Endothelial cell of umbilical vein (primary cell): Measurements from ENCODE around the gene S1PR5. TPM values are rescaled to one million over a fixed set of nuclear protein-coding genes. Genes with fewer than 3 reads are reported as not detected.

Experiments used
- BruUV-seq: library from RNA; stranded (reverse); fragments of 400-500 nt; replicated peaks from 2 replicates; lab custom pipeline; 2021; lab: Mats Ljungman, UMichigan
- CTCF ChIA-PET: fragments of 300-600, 350-600 bp; sonication (Branson Sonifier 250); formaldehyde crosslinking; loops from one replicate; lab custom pipeline; 2021; ENCODE audit warnings: antibody characterized with exemption, inconsistent platforms; lab: Charles Lee
- POLR2A ChIA-PET: fragments of 300-600, 350-600 bp; sonication (Branson Sonifier 250); formaldehyde crosslinking; loops from one replicate; lab custom pipeline; 2021; ENCODE audit warnings: antibody characterized with exemption, inconsistent platforms; lab: Charles Lee
- DNase-seq: peaks from one replicate; pipeline ENCODE4 v3.0.0-alpha.2; 2011; ENCODE audit warnings: low read depth, low spot score
- FAIRE-seq: peaks from 2 replicates; lab custom pipeline; 2011; peaks lifted over from hg19 to GRCh38; lab: Jason Lieb, UNC
- H2AFZ ChIP-seq: 2 replicates; pipeline ENCODE4 v1.6.0; 2012; ENCODE audit warnings: low read depth, low read length, control low read depth, inconsistent platforms
- H3K27ac ChIP-seq: 2 replicates; pipeline ENCODE4 v1.5.1; 2011; ENCODE audit warnings: low read depth, mild to moderate bottlenecking, control low read depth, low read length, moderate library complexity; ENCODE audit not compliant: insufficient read depth
- H3K27me3 ChIP-seq, 2 experiments: 2 replicates each; pipeline versions ENCODE4 v1.6.0 to v1.6.1; 2011; ENCODE audit warnings: low read length in 2 of 2, mixed read lengths in 1 of 2; ENCODE audit not compliant: control insufficient read depth in 2 of 2, insufficient read depth in 2 of 2
- H3K36me3 ChIP-seq, 2 experiments: 2 replicates in 1 of 2; 3 replicates in 1 of 2; pipeline ENCODE4 v1.5.1; 2011; ENCODE audit warnings: low read length in 2 of 2, mild to moderate bottlenecking in 1 of 2, moderate library complexity in 1 of 2; ENCODE audit not compliant: control insufficient read depth in 2 of 2, insufficient read depth in 2 of 2; ENCODE audit errors: extremely low read depth in 1 of 2
- H3K4me1 ChIP-seq: 3 replicates; pipeline ENCODE4 v1.5.1; 2011; ENCODE audit warnings: mild to moderate bottlenecking, low read length; ENCODE audit not compliant: control insufficient read depth, insufficient read depth; ENCODE audit errors: extremely low read depth
- H3K4me2 ChIP-seq: 2 replicates; pipeline ENCODE4 v1.6.1; 2011; ENCODE audit warnings: low read length, control low read depth, mixed read lengths; ENCODE audit not compliant: insufficient read depth
- H3K4me3 ChIP-seq, 3 experiments: fragments of 200-600 bp in 1 of 3; sonication (generic), shearing (Covaris generic) in 1 of 3; replicated peaks in 1 of 3; 2 replicates each; pipeline ENCODE4 v1.5.1; 2011 to 2016; ENCODE audit warnings: control low read depth in 3 of 3, low read length in 3 of 3, mild to moderate bottlenecking in 2 of 3, inconsistent platforms in 1 of 3, low read depth in 1 of 3, moderate library complexity in 1 of 3; ENCODE audit not compliant: insufficient read depth in 1 of 3
- H3K79me2 ChIP-seq: 2 replicates; pipeline ENCODE4 v1.6.0; 2012; ENCODE audit warnings: low read length, inconsistent platforms; ENCODE audit not compliant: control insufficient read depth, insufficient read depth
- H3K9ac ChIP-seq: replicated peaks from 2 replicates; pipeline ENCODE3; 2011; ENCODE audit warnings: low read length, control low read depth; ENCODE audit not compliant: insufficient read depth; ENCODE audit errors: extremely low read depth
- H3K9me1 ChIP-seq: replicated peaks from 3 replicates; pipeline ENCODE4 v1.6.0; 2011; ENCODE audit warnings: mild to moderate bottlenecking, low read length; ENCODE audit not compliant: control insufficient read depth, insufficient read depth; ENCODE audit errors: extremely low read depth
- H3K9me3 ChIP-seq: replicated peaks from 2 replicates; pipeline ENCODE4 v1.5.1; 2012; ENCODE audit warnings: low read length, inconsistent platforms; ENCODE audit not compliant: control insufficient read depth, insufficient read depth
- H4K20me1 ChIP-seq: replicated peaks from 2 replicates; pipeline ENCODE3; 2011; ENCODE audit warnings: mild to moderate bottlenecking, low read length; ENCODE audit not compliant: control insufficient read depth, insufficient read depth; ENCODE audit errors: extremely low read depth
- EZH2 ChIP-seq: IDR thresholded peaks from 2 replicates; pipeline ENCODE4 v1.6.1; 2012; ENCODE audit warnings: borderline replicate concordance, low read depth, mild to moderate bottlenecking, moderate library complexity, low read length, inconsistent platforms; ENCODE audit not compliant: severe bottlenecking
- FOS ChIP-seq: IDR thresholded peaks from 2 replicates; pipeline ENCODE4 v1.6.1; 2011; ENCODE audit warnings: mild to moderate bottlenecking, low read length, moderate library complexity, borderline replicate concordance; ENCODE audit not compliant: insufficient read depth
- GATA2 ChIP-seq: IDR thresholded peaks from 2 replicates; pipeline ENCODE4 v1.7.0; 2011; ENCODE audit warnings: low read depth, mild to moderate bottlenecking, moderate library complexity, mixed read lengths, low read length; ENCODE audit not compliant: insufficient read length, insufficient read depth
- JUN ChIP-seq: IDR thresholded peaks from 2 replicates; pipeline ENCODE4 v1.6.1; 2011; ENCODE audit warnings: borderline replicate concordance, low read depth; ENCODE audit not compliant: insufficient read length, insufficient read depth
- MYC ChIP-seq: IDR thresholded peaks from one replicate; pipeline ENCODE4 v1.6.1; 2011; ENCODE audit warnings: mild to moderate bottlenecking, low read depth, low read length
- POLR2A ChIP-seq: IDR thresholded peaks from 2 replicates; pipeline ENCODE4 v1.6.1; 2012; ENCODE audit warnings: low read depth, mild to moderate bottlenecking, control low read depth, low read length
- POLR2AphosphoS5 ChIP-seq: IDR thresholded peaks from 2 replicates; pipeline ENCODE4 v1.6.1; 2012; ENCODE audit warnings: low read depth, mild to moderate bottlenecking, control low read depth, low read length, moderate library complexity; ENCODE audit not compliant: insufficient read depth
- dilution Hi-C: fragments of 300-500 bp; cut with MboI; formaldehyde crosslinking; loops from one replicate; pipeline ENCODE4 v1.15.0; 2019; ENCODE audit warnings: low sequenced_read_pairs; ENCODE audit not compliant: extremely low pct_ligation_motif_present
- intact Hi-C: fragments of 100-400 bp; cut with micrococcal nuclease; formaldehyde crosslinking; loops from one replicate; pipeline ENCODE4 v1.10.0; 2022
- polyA plus RNA-seq, 4 experiments: library from polyadenylated mRNA; depleted of rRNA in 3 of 4; stranded (reverse) in 3 of 4; unstranded in 1 of 4; fragments of >200 nt; gene quantifications; 2 replicates each; pipeline versions ENCODE4 v1.2.1 to v1.2.3, GENCODE V29; 2011 to 2012; ENCODE audit warnings: missing spikeins in 1 of 4
- total RNA-seq: library from RNA; stranded (reverse); gene quantifications from 2 replicates; pipeline ENCODE4 v1.2.3, GENCODE V29; 2021
- TF ChIP-seq, protein P1 (sequence below): IDR thresholded peaks from 2 replicates; pipeline ENCODE4 v1.6.1; 2011; ENCODE audit not compliant: insufficient read depth, insufficient read length
- TF ChIP-seq, protein P2 (sequence below), 2 donors: IDR thresholded peaks; 1 replicate in 1 of 2; 2 replicates in 1 of 2; pipeline ENCODE4 v1.5.1; 2011; ENCODE audit warnings: low read length in 2 of 2, mild to moderate bottlenecking in 2 of 2, moderate library complexity in 2 of 2, control low read depth in 1 of 2, inconsistent platforms in 1 of 2, low read depth in 1 of 2; ENCODE audit not compliant: insufficient read depth in 1 of 2; ENCODE audit errors: extremely low read depth in 1 of 2

The S1PR5 gene
- total and polyA plus RNA-seq, 2 donors (not counting 3 experiments of a cell fraction or from before 2014, with no cell fraction given), result not detected

DNA sequence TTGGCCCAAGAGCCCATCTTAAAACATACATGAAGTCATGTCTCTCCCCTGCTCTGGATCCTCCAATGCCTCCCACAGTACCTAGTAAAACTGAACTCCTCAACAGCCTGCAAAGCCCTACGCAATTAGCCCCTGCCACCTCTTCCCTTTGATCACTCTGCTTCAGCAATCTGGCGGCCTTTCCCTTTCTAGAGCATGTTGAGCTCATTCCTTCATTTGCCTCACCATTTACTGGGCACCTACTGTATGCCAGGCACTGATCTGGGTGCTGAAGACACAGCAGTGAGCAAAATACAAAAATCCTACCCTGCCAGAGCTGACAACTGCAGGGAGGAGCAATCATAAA, 17.0 kb downstream of the S1PR5 start:
- Histone ChIP-seq H3K79me2 (peaks cover 48% of the 10 kb centered on the region), H3K4me2 (no peak overlapping the region), H3K27me3 (no peaks in the 10 kb centered on the region), H3K9ac (no peak overlapping the region), H3K9me1 (no peaks in the 10 kb centered on the region), H2AFZ (no peak overlapping the region), H4K20me1 (no peaks in the 10 kb centered on the region), H3K4me1 (peaks cover 7% of the 10 kb centered on the region), H3K36me3 (peaks cover 9 to 10% of the 10 kb centered on the region in 2 experiments), H3K4me3 (no peak overlapping the region), H3K9me3 (no peaks in the 10 kb centered on the region), H3K27ac (no peak overlapping the region)
- TF ChIP-seq, protein P1, sequence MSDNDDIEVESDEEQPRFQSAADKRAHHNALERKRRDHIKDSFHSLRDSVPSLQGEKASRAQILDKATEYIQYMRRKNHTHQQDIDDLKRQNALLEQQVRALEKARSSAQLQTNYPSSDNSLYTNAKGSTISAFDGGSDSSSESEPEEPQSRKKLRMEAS, result no peak
- no peak for TF ChIP-seq POLR2A
- TF ChIP-seq FOS, result no peak
- no peak for TF ChIP-seq EZH2
- TF ChIP-seq MYC, result no peak
- CTCF ChIA-PET, result interaction anchor here (1.4 kb wide), 1 partner anchor 16 kb away, joined by 6 read pairs; no protein-coding TSS in a partner anchor
- FAIRE-seq (no peak), DNase-seq (no peak)
- intact Hi-C loops (loop anchor here (5.0 to 10.0 kb wide), 2 partner anchors 152 to 595 kb away; partner anchors contain the start of gene ILF3), dilution Hi-C loops (no loop called here)
- no TSS peak for BruUV-seq
- POLR2A ChIA-PET, result interaction anchor here (1.2 kb wide), 1 partner anchor 17 kb away, joined by 6 read pairs; no protein-coding TSS in a partner anchor

DNA sequence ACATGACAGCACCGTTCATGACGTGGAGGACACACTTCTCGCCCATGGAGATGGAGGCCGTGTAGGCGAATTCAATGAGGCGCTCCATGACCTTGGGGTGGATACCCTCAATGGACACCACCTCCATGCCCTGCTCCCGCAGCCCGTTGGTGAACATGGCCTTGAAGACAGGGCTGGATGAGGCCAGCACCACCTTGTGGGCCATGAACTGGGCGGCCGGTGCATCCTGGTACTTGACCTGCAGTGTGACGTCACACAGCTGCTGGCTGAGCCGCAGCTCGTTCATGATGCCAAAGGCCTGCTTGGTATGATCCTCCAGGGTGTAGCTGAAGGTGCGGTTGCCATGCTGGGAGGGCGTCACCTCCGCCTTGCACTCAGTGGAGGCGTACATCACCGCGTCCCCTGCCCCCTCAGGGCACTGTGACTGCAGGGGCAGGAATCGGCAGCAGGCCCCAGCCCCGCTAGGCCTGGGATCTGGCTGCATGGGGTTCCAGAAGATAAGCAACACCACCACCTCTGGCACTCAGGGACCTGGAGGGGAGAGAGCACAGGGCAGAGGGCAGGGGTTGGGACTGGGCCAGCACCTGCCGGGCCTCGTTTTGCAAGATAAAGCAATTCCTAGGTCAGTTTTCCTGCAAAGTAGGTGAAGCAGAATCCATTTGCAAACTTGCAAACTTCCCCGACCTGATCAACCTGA, 17.5 kb downstream of the S1PR5 start:
- no peak for TF ChIP-seq MYC
- TF ChIP-seq, protein P2, sequence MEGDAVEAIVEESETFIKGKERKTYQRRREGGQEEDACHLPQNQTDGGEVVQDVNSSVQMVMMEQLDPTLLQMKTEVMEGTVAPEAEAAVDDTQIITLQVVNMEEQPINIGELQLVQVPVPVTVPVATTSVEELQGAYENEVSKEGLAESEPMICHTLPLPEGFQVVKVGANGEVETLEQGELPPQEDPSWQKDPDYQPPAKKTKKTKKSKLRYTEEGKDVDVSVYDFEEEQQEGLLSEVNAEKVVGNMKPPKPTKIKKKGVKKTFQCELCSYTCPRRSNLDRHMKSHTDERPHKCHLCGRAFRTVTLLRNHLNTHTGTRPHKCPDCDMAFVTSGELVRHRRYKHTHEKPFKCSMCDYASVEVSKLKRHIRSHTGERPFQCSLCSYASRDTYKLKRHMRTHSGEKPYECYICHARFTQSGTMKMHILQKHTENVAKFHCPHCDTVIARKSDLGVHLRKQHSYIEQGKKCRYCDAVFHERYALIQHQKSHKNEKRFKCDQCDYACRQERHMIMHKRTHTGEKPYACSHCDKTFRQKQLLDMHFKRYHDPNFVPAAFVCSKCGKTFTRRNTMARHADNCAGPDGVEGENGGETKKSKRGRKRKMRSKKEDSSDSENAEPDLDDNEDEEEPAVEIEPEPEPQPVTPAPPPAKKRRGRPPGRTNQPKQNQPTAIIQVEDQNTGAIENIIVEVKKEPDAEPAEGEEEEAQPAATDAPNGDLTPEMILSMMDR (IDR thresholded peaks at IDR 0.05; ENCODE audit: extremely low read depth in 1 of 2, insufficient read depth in 1 of 2, low read depth in 1 of 2, low read length in 2 of 2), result no peak
- no peak for TF ChIP-seq EZH2
- TF ChIP-seq POLR2A, result no peak
- TF ChIP-seq GATA2, result no peak
- TF ChIP-seq JUN, result no peak
- no peak for TF ChIP-seq FOS
- TF ChIP-seq POLR2AphosphoS5, result no peak
- TF ChIP-seq, protein P1, result no peak
- ChIA-PET CTCF (interaction anchor here (1.4 to 1.8 kb wide), 2 partner anchors 16 to 20 kb away, joined by 5 to 6 read pairs; no protein-coding TSS in a partner anchor), POLR2A (interaction anchor here (1.2 kb wide), 1 partner anchor 16 kb away, joined by 6 read pairs; no protein-coding TSS in a partner anchor)
- dilution Hi-C loops (no loop called here), intact Hi-C loops (loop anchor here (5.0 to 10.0 kb wide), 2 partner anchors 153 to 595 kb away; partner anchors contain the start of gene ILF3)
- H3K27ac ChIP-seq, result no peak overlapping the region
- peaks cover 7% of the 10 kb centered on the region for H3K4me1 ChIP-seq
- H2AFZ ChIP-seq, result no peak overlapping the region
- DNase-seq (no peak), FAIRE-seq (no peak)
- no peak overlapping the region for H3K4me2 ChIP-seq
- no TSS peak for BruUV-seq
- no peaks in the 10 kb centered on the region for H3K9me1 ChIP-seq
- H3K36me3 ChIP-seq, result peaks cover 10% of the 10 kb centered on the region in 2 experiments
- no peak overlapping the region for H3K4me3 ChIP-seq
- no peaks in the 10 kb centered on the region for H3K9me3 ChIP-seq
- H3K27me3 ChIP-seq, result no peaks in the 10 kb centered on the region
- H3K79me2 ChIP-seq, result peaks cover 48% of the 10 kb centered on the region
- no peak overlapping the region for H3K9ac ChIP-seq
- H4K20me1 ChIP-seq, result no peaks in the 10 kb centered on the region
